Activated T-helper 17 cell treated with anti-CD3 and anti-CD28 coated beads, Interleukin-2, amount 50 U/mL, for 72 hours (primary cell): Measurements from ENCODE around the gene CYFIP1. TPM values are rescaled to one million over a fixed set of nuclear protein-coding genes. Genes with fewer than 3 reads are reported as not detected.

Experiments
- ATAC-seq: fragments of 150-1000 bp; cut with Tn5 transposase; replicated peaks from 2 replicates; pipeline ENCODE4 v1.10.0; 2021; ENCODE audit warnings: mild to moderate bottlenecking, moderate library complexity
- H3K27ac Mint-ChIP-seq: one replicate; pipeline ENCODE4 v1.8.0; 2022; ENCODE audit warnings: mixed read lengths
- H3K27me3 Mint-ChIP-seq: one replicate; pipeline ENCODE4 v1.8.0; 2022; ENCODE audit warnings: mixed read lengths
- H3K36me3 Mint-ChIP-seq: one replicate; pipeline ENCODE4 v1.8.0; 2022; ENCODE audit warnings: low read depth, mild to moderate bottlenecking, mixed read lengths
- H3K4me1 Mint-ChIP-seq: one replicate; pipeline ENCODE4 v1.8.0; 2022; ENCODE audit warnings: mixed read lengths
- H3K4me3 Mint-ChIP-seq: one replicate; pipeline ENCODE4 v1.8.0; 2022; ENCODE audit warnings: mild to moderate bottlenecking, mixed read lengths
- H3K9me3 Mint-ChIP-seq: one replicate; pipeline ENCODE4 v1.8.0; 2022; ENCODE audit warnings: mixed read lengths
- total RNA-seq, 2 donors: library from RNA; stranded (reverse); gene quantifications; one replicate each; pipeline ENCODE4 v1.2.3, GENCODE V29; 2022

The CYFIP1 gene
- total RNA-seq, 2 donors from 2014 or later, result 34.3 to 39.5 TPM

- Mint-ChIP-seq H3K27me3 (peaks cover 5% of the 10 kb centered on the region), H3K4me1 (peaks cover 15% of the 10 kb centered on the region), H3K4me3 (peak overlapping the region; percentile 94), H3K36me3 (peaks cover 5% of the 10 kb centered on the region), H3K9me3 (no peaks in the 10 kb centered on the region), H3K27ac (peak overlapping the region; percentile 68)
- ATAC-seq, result peak; percentile 66
Observed at GRCh38 chr15:22979238-22980188, 655 bp downstream of the CYFIP1 start.

- H3K27ac Mint-ChIP-seq, result peak overlapping the region; percentile 68
- peaks cover 18% of the 10 kb centered on the region for H3K4me1 Mint-ChIP-seq
- peak; percentile 44 for ATAC-seq
- peaks cover 5% of the 10 kb centered on the region for H3K27me3 Mint-ChIP-seq
- H3K36me3 Mint-ChIP-seq, result peaks cover 5% of the 10 kb centered on the region
- peak overlapping the region; percentile 94 for H3K4me3 Mint-ChIP-seq
- H3K9me3 Mint-ChIP-seq, result no peaks in the 10 kb centered on the region
Observed at GRCh38 chr15:22978691-22979237, 1.4 kb downstream of the CYFIP1 start.

GRCh38 chr15:22974745-22975144 lies 5.4 kb downstream of the CYFIP1 start:
- peaks cover 24% of the 10 kb centered on the region for H3K4me1 Mint-ChIP-seq
- H3K27ac Mint-ChIP-seq, result no peak overlapping the region
- peaks cover 4% of the 10 kb centered on the region for H3K36me3 Mint-ChIP-seq
- no peak overlapping the region for H3K4me3 Mint-ChIP-seq
- peaks cover 5% of the 10 kb centered on the region for H3K27me3 Mint-ChIP-seq
- H3K9me3 Mint-ChIP-seq, result no peaks in the 10 kb centered on the region
- no peak for ATAC-seq

GRCh38 chr15:22973987-22974386 lies 6.2 kb downstream of the CYFIP1 start:
- peak overlapping the region; percentile 54 for H3K27ac Mint-ChIP-seq
- no peaks in the 10 kb centered on the region for H3K36me3 Mint-ChIP-seq
- H3K4me1 Mint-ChIP-seq, result peaks cover 19% of the 10 kb centered on the region
- H3K9me3 Mint-ChIP-seq, result no peaks in the 10 kb centered on the region
- peaks cover 3% of the 10 kb centered on the region for H3K27me3 Mint-ChIP-seq
- ATAC-seq, result no peak
- no peak overlapping the region for H3K4me3 Mint-ChIP-seq

GRCh38 chr15:22973286-22973685 lies 6.9 kb downstream of the CYFIP1 start:
- peak; percentile 46 for ATAC-seq
- Mint-ChIP-seq H3K4me1 (peaks cover 19% of the 10 kb centered on the region), H3K4me3 (peak overlapping the region; percentile 31), H3K9me3 (no peaks in the 10 kb centered on the region), H3K36me3 (no peaks in the 10 kb centered on the region), H3K27me3 (no peaks in the 10 kb centered on the region), H3K27ac (peak overlapping the region; percentile 54)

GRCh38 chr15:22969489-22969888 lies 10.7 kb downstream of the CYFIP1 start:
- Mint-ChIP-seq H3K27me3 (no peaks in the 10 kb centered on the region), H3K27ac (no peak overlapping the region), H3K9me3 (no peaks in the 10 kb centered on the region), H3K4me3 (no peak overlapping the region), H3K4me1 (peaks cover 15% of the 10 kb centered on the region), H3K36me3 (no peaks in the 10 kb centered on the region)
- ATAC-seq, result no peak

GRCh38 chr15:22968366-22968765 lies 11.8 kb downstream of the CYFIP1 start:
- Mint-ChIP-seq H3K4me1 (peaks cover 9% of the 10 kb centered on the region), H3K27me3 (no peaks in the 10 kb centered on the region), H3K4me3 (no peak overlapping the region), H3K27ac (no peak overlapping the region), H3K36me3 (no peaks in the 10 kb centered on the region), H3K9me3 (no peaks in the 10 kb centered on the region)
- ATAC-seq, result peak; percentile 45

- no peak overlapping the region for H3K27ac Mint-ChIP-seq
- no peaks in the 10 kb centered on the region for H3K9me3 Mint-ChIP-seq
- no peaks in the 10 kb centered on the region for H3K27me3 Mint-ChIP-seq
- no peaks in the 10 kb centered on the region for H3K36me3 Mint-ChIP-seq
- no peak overlapping the region for H3K4me3 Mint-ChIP-seq
- peaks cover 5% of the 10 kb centered on the region for H3K4me1 Mint-ChIP-seq
- no peak for ATAC-seq
Observed at GRCh38 chr15:22967084-22967770, 12.9 kb downstream of the CYFIP1 start.

GRCh38 chr15:22966321-22967083 lies 13.7 kb downstream of the CYFIP1 start:
- no peak overlapping the region for H3K27ac Mint-ChIP-seq
- peaks cover 5% of the 10 kb centered on the region for H3K4me1 Mint-ChIP-seq
- no peaks in the 10 kb centered on the region for H3K36me3 Mint-ChIP-seq
- no peaks in the 10 kb centered on the region for H3K27me3 Mint-ChIP-seq
- no peak for ATAC-seq
- no peaks in the 10 kb centered on the region for H3K9me3 Mint-ChIP-seq
- H3K4me3 Mint-ChIP-seq, result no peak overlapping the region

- no peak overlapping the region for H3K4me3 Mint-ChIP-seq
- peaks cover 10% of the 10 kb centered on the region for H3K4me1 Mint-ChIP-seq
- no peaks in the 10 kb centered on the region for H3K9me3 Mint-ChIP-seq
- no peak for ATAC-seq
- H3K36me3 Mint-ChIP-seq, result no peaks in the 10 kb centered on the region
- H3K27ac Mint-ChIP-seq, result no peak overlapping the region
- no peaks in the 10 kb centered on the region for H3K27me3 Mint-ChIP-seq
Observed at GRCh38 chr15:22963641-22964040, 16.5 kb downstream of the CYFIP1 start.

- Mint-ChIP-seq H3K9me3 (no peaks in the 10 kb centered on the region), H3K36me3 (no peaks in the 10 kb centered on the region), H3K4me3 (no peak overlapping the region), H3K4me1 (peaks cover 5% of the 10 kb centered on the region), H3K27ac (no peak overlapping the region), H3K27me3 (no peaks in the 10 kb centered on the region)
- no peak for ATAC-seq
Observed at GRCh38 chr15:22962611-22963010, 17.6 kb downstream of the CYFIP1 start.

GRCh38 chr15:22961762-22962161 lies 18.4 kb downstream of the CYFIP1 start:
- no peaks in the 10 kb centered on the region for H3K27me3 Mint-ChIP-seq

GRCh38 chr15:22960556-22960955 lies 19.6 kb downstream of the CYFIP1 start:
- Mint-ChIP-seq H3K27me3 (no peaks in the 10 kb centered on the region), H3K4me3 (no peak overlapping the region), H3K27ac (no peak overlapping the region), H3K4me1 (peaks cover 5% of the 10 kb centered on the region), H3K9me3 (no peaks in the 10 kb centered on the region), H3K36me3 (no peaks in the 10 kb centered on the region)
- no peak for ATAC-seq

More at GRCh38 chr15:22961762-22962161, 18.4 kb downstream of the CYFIP1 start:
- no peak for ATAC-seq
- Mint-ChIP-seq H3K4me3 (no peak overlapping the region), H3K36me3 (no peaks in the 10 kb centered on the region), H3K9me3 (no peaks in the 10 kb centered on the region), H3K27ac (no peak overlapping the region), H3K4me1 (peaks cover 5% of the 10 kb centered on the region)

- Mint-ChIP-seq H3K4me3 (no peak overlapping the region), H3K36me3 (no peaks in the 10 kb centered on the region), H3K27me3 (no peaks in the 10 kb centered on the region), H3K9me3 (no peaks in the 10 kb centered on the region), H3K27ac (no peak overlapping the region), H3K4me1 (peaks cover 5% of the 10 kb centered on the region)
- ATAC-seq, result no peak
Observed at GRCh38 chr15:22960126-22960525, 20.0 kb downstream of the CYFIP1 start.
